Coronary artery (tissue), 2 donors: ENCODE data around the gene MED25.

ENCODE experiments used
- DNase-seq: peaks from one replicate; pipeline ENCODE4 v3.0.0-alpha.2; 2017; ENCODE audit warnings: low spot score
- H3K27ac ChIP-seq, 2 donors: fragments of 200-600 bp; sonication (generic); one replicate each; pipeline ENCODE4 v1.5.1; 2016 to 2019
- H3K4me3 ChIP-seq: fragments of 200-600 bp; sonication (generic); 2 replicates; pipeline ENCODE4 v1.5.1; 2016; ENCODE audit warnings: mild to moderate bottlenecking, moderate library complexity
- TF ChIP-seq, protein P1 (sequence below): fragments of 200-600 bp; sonication (generic); IDR thresholded peaks from one replicate; pipeline ENCODE4 v1.5.1; 2019; ENCODE audit warnings: antibody characterized with exemption

Gene MED25

DNA sequence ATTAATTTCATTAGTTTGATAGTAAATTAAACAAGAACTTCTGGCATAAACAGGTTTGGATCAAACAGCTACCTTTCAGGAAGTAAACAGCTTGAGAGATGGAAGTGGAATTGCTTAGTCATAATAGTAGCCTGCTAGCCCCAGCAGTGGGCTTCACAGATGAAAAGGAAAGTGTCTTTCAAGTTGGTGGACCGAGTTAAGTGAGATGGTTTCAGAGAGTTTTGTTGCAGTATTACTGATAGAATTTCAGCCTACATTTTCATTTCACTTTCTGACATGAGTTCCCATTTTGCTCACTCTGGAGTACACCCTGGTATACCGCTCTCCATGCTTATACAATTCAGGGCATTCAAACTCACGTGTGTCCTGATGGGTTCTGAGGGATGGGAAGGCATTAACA is 30.8 kb downstream of the MED25 start:
- Histone ChIP-seq H3K4me3 (no peak overlapping the region), H3K27ac (no peak overlapping the region)
- no peak for DNase-seq
- TF ChIP-seq, protein P1, sequence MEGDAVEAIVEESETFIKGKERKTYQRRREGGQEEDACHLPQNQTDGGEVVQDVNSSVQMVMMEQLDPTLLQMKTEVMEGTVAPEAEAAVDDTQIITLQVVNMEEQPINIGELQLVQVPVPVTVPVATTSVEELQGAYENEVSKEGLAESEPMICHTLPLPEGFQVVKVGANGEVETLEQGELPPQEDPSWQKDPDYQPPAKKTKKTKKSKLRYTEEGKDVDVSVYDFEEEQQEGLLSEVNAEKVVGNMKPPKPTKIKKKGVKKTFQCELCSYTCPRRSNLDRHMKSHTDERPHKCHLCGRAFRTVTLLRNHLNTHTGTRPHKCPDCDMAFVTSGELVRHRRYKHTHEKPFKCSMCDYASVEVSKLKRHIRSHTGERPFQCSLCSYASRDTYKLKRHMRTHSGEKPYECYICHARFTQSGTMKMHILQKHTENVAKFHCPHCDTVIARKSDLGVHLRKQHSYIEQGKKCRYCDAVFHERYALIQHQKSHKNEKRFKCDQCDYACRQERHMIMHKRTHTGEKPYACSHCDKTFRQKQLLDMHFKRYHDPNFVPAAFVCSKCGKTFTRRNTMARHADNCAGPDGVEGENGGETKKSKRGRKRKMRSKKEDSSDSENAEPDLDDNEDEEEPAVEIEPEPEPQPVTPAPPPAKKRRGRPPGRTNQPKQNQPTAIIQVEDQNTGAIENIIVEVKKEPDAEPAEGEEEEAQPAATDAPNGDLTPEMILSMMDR: no peak

DNA sequence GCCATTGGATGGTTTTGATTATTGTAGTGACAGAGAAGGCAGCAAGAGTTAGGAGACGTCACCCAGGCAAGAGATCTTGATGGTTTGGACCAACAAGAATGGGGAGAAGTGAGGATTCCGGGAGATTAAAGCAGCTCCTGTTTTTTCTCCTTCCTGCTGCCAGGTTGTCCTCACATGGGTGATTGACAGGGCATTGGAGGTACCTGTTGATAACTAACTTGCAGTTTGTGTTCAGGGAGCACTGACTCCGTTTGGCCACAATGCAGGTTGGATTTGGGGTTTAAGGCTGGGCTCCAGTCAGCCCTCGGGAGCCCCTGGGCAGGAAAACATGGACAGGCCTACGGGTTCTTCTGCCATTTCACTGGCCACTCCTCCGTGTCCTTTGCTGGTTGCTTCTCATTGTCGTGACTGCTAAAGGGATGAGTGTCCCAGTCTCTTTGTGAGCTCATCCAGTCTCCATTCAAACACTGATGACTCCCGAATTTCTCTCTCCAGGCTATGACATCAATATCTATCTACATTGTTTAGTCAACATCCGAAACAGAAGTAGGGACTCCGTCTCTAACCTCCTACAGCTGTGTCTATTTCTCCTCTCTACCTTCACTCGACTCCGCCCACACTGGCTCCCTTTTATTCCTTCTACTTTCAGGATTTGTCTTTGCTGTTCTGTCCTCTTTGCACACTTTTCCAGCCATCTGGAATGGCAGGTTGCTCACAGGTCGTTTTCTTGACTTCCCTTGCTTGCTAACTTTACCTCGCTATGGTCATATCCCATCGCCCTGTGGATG is 31.5 kb downstream of the MED25 start:
- peak overlapping the region; percentile 95 for H3K4me3 ChIP-seq
- peak overlapping the region; percentile 98 to 99 for H3K27ac ChIP-seq
- DNase-seq: no peak
- TF ChIP-seq, protein P1: no peak

DNA sequence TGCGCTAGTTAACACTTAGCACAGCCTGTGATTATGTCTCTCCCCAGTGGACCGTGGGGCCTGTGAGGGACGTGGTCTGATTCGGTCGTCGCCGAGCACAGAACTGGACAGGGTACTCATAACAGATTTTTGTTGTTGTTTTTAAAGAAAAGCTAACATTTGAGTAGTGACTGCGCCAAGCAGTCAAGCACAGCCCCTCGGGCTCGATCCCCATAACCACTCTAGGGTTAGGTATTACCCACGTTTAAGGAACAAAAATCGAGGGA is 32.1 kb downstream of the MED25 start:
- no peak for DNase-seq
- H3K4me3 ChIP-seq: peak overlapping the region; percentile 95
- H3K27ac ChIP-seq: peak overlapping the region; percentile 98 to 99
- TF ChIP-seq, protein P1: no peak

DNA sequence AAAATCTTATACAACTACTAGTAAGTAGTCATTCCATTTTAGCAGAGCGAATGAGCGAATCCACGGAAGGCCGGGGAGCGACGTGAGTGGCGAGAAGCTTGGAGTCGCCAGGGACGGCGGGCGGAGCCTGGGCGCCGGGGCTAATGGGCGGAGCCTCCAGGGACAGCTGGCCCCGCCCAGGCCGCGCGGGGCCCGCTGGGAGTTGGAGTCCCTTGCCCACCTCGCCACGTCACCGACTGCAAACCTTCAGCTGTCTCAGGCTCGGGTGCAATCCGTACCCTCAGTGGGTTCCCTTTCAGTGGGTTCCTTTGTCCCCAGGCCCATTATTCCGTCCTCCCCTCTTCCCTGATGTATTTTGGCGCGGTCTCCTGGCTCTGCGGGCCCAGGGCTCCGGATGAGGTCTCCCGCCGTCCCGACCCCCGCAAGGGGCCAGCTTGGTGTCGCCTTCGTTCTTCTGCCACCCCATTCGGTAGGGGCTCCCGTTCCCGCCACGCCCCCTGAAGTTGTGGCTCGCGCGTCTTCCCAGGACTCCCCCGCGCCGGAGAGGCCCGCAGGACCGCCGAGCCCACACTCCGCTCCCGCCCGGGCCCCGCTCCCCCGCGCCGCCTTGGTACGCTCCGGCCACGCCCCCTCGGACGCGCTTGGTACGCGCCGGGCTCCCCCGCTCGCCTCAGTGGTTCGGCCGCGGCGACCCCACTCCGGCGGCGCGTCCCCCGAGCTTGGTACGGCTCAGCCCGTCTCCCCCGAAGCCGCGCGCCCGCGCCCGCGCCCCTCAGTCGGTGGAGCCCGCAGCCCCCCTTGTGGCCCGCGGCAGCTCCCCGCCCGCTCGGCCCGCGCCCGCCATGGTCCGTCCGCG is 32.6 kb downstream of the MED25 start, which contains the start of gene PTOV1:
Gene PTOV1, plus strand, starts transcription at position 673 of the 856 bp plus-strand sequence.
- Histone ChIP-seq H3K4me3 (peak within 1 kb of the TSS; percentile 95), H3K27ac (peak within 1 kb of the TSS; percentile 98 to 99)
- TF ChIP-seq, protein P1: no peak
- DNase-seq: peak; percentile 94

DNA sequence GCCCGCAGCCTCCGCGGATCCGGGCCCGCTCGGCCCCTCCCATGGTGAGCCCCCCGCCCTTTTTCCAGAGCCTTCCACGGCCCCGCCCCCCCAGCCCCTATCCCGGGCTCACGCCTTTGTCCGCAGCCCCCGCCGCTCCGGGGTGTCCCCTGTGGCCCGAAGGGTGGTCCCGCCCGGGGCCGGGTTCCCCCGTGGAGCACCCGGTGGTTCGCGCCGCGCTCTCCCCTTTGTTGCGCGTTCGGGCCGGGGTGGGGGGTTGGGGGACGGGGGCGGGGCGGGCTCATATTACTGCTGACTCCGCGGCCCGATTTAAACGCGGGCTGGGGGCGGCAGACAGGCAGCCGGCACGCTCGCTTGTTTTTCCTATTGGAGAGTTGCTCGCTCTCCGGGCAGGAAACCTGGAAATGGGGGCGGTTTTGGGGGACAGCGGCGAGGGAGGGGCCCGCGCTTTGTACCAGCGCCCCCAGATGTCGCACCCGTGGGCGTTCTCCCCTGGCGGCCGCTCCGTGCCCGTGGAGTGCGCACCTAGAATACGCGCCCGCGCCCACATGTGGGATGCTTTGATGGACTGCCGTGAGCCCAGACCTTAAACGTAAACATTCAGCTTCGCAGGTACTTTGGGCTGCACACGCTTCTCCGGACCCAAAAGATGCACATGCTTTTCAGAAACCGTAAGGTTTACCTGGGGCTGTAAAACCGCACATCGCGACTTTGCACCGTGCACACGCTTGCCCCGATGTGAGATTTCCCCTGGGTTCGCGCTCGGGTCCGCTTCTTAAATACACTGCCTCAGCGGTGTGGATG is 33.6 kb downstream of the MED25 start:
- TF ChIP-seq, protein P1: no peak
- DNase-seq: no peak
- Histone ChIP-seq H3K4me3 (peak overlapping the region; percentile 95), H3K27ac (peak overlapping the region; percentile 98 to 99)

DNA sequence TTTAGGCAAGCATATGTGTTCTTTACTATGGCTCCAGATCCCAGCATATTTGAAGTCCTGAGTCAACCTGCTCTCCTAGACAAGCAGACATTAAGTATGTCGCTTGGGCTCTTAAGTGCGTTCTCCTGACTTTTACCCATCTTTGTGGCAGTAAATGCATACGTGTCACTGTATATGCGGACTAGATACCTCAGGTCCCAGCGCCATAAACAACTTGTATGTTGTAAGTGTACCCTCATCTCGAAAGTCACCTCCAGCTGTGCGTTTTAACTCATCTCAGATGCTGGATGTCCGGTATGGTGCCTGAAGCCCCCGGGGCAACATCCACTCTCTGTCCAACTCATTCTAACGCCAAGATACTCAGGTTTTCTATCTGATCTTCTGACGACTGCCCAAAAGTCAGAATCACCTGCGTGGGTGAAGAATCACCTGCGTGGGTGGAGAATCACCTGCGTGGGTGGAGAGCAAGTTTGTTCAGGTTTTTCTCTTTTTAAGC is 34.6 kb downstream of the MED25 start:
- no peak for DNase-seq
- H3K27ac ChIP-seq: no peak overlapping the region
- H3K4me3 ChIP-seq: peak overlapping the region; percentile 95
- TF ChIP-seq, protein P1: no peak
